Upper lobe of left lung (tissue), 4 donors: ENCODE results near the gene CDH18.

Experiments used
- POLR2AphosphoS5 ChIP-seq, 2 donors: sonication (generic); formaldehyde crosslinking; IDR thresholded peaks; one replicate each; pipeline ENCODE4 v1.5.1; 2017; ENCODE audit warnings: antibody characterized with exemption in 2 of 2
- TF ChIP-seq, protein P1 (sequence below), 6 experiments: fragments of 450-650 bp in 4 of 6; fragments of 200-600 bp in 2 of 6; sonication (generic) in 2 of 6; IDR thresholded peaks; one replicate each; pipeline ENCODE4 v1.5.1; 2016 to 2019; ENCODE audit warnings: antibody characterized with exemption in 6 of 6

DNA sequence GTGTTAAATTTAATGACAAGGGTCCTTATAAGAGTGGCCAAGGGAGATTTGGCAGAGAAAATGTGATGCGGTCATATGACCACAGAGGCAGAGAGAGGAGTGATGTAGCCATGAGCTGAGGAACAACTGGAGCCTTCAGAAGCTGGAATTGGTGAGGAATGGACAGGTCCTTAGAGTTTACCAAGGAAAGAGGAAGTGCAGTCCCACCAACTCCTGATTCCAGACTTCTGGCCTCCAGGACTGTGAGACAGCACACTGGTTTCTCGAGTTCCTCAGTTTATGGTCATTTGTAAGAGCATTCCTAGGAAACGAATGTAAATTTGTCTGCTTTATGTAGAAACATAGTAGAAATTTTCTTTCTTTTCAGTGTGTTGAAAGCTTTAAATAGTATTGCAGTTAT lies 410.1 kb downstream of the CDH18 start:
- TF ChIP-seq, protein P1, sequence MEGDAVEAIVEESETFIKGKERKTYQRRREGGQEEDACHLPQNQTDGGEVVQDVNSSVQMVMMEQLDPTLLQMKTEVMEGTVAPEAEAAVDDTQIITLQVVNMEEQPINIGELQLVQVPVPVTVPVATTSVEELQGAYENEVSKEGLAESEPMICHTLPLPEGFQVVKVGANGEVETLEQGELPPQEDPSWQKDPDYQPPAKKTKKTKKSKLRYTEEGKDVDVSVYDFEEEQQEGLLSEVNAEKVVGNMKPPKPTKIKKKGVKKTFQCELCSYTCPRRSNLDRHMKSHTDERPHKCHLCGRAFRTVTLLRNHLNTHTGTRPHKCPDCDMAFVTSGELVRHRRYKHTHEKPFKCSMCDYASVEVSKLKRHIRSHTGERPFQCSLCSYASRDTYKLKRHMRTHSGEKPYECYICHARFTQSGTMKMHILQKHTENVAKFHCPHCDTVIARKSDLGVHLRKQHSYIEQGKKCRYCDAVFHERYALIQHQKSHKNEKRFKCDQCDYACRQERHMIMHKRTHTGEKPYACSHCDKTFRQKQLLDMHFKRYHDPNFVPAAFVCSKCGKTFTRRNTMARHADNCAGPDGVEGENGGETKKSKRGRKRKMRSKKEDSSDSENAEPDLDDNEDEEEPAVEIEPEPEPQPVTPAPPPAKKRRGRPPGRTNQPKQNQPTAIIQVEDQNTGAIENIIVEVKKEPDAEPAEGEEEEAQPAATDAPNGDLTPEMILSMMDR (IDR thresholded peaks at IDR 0.05): no peak
- no peak for TF ChIP-seq POLR2AphosphoS5 (IDR thresholded peaks at IDR 0.05)
